WTC11 (cell line): Measurements from ENCODE around the gene ING5. TPM values are rescaled to one million over a fixed set of nuclear protein-coding genes. Genes with fewer than 3 reads are reported as not detected.

Experiments
- ATAC-seq: fragments of 200-7000 bp; cut with Tn5 transposase; 2 replicates; pipeline ENCODE4 v1.10.0; 2021; ENCODE audit warnings: mild to moderate bottlenecking, moderate library complexity
- CTCF ChIA-PET: fragments of 300-600 bp; sonication (Branson Sonifier 250); formaldehyde crosslinking; loops from one replicate; lab custom pipeline; 2021; ENCODE audit warnings: antibody characterized with exemption; lab: Charles Lee
- POLR2A ChIA-PET: fragments of 350-600 bp; sonication (Branson Sonifier 250); formaldehyde crosslinking; loops from one replicate; lab custom pipeline; 2021; ENCODE audit warnings: antibody characterized with exemption; lab: Charles Lee
- DNase-seq: peaks from one replicate; pipeline ENCODE4 v3.0.0; 2021; ENCODE audit warnings: low spot score
- H3K27ac Mint-ChIP-seq: 2 replicates; pipeline ENCODE4 v1.8.0; 2021; ENCODE audit warnings: mixed read lengths
- H3K27me3 Mint-ChIP-seq: 2 replicates; pipeline ENCODE4 v1.8.0; 2021; ENCODE audit warnings: low read depth, mild to moderate bottlenecking, moderate library complexity, mixed read lengths
- H3K36me3 Mint-ChIP-seq: 2 replicates; pipeline ENCODE4 v1.8.0; 2021; ENCODE audit warnings: mixed read lengths
- H3K4me1 Mint-ChIP-seq: 2 replicates; pipeline ENCODE4 v1.8.0; 2022; ENCODE audit warnings: mixed read lengths
- H3K4me3 Mint-ChIP-seq: 2 replicates; pipeline ENCODE4 v1.8.0; 2021; ENCODE audit warnings: mild to moderate bottlenecking, moderate library complexity, mixed read lengths
- H3K9me3 Mint-ChIP-seq: 2 replicates; pipeline ENCODE4 v1.8.0; 2021; ENCODE audit warnings: mixed read lengths
- ATF3 ChIP-seq: sonication (generic); formaldehyde crosslinking; conservative IDR thresholded peaks from 2 replicates; pipeline ENCODE4 v1.8.1; 2022; ENCODE audit warnings: mild to moderate bottlenecking, missing genetic modification reagents
- CREB1 ChIP-seq: sonication (generic); formaldehyde crosslinking; IDR thresholded peaks from 2 replicates; pipeline ENCODE4 v1.8.0; 2023; ENCODE audit warnings: mild to moderate bottlenecking, missing genetic modification reagents
- EMX1 ChIP-seq: fragments of 250-450 bp; sonication (Bioruptor Pico); IDR thresholded peaks from 2 replicates; pipeline ENCODE4 v1.8.0; 2021; ENCODE audit warnings: mild to moderate bottlenecking
- FOXK1 ChIP-seq: sonication (generic); formaldehyde crosslinking; IDR thresholded peaks from 2 replicates; pipeline ENCODE4 v1.8.0; 2022; ENCODE audit warnings: mild to moderate bottlenecking, moderate library complexity, missing genetic modification reagents
- HMGA2 ChIP-seq: fragments of 250-450 bp; sonication (Bioruptor Pico); IDR thresholded peaks from 2 replicates; pipeline ENCODE4 v1.4.0; 2021; ENCODE audit warnings: mild to moderate bottlenecking, moderate library complexity
- IRF2 ChIP-seq: sonication (generic); formaldehyde crosslinking; IDR thresholded peaks from 2 replicates; pipeline ENCODE4 v1.8.0; 2022; ENCODE audit warnings: low read depth, missing genetic modification reagents, borderline replicate concordance
- MLX ChIP-seq: sonication (generic); formaldehyde crosslinking; IDR thresholded peaks from 2 replicates; pipeline ENCODE4 v1.8.1; 2023; ENCODE audit warnings: mild to moderate bottlenecking, missing genetic modification reagents, moderate library complexity
- MYBL2 ChIP-seq: sonication (generic); formaldehyde crosslinking; IDR thresholded peaks from 2 replicates; pipeline ENCODE4 v1.8.1; 2023; ENCODE audit warnings: mild to moderate bottlenecking, moderate library complexity, missing genetic modification reagents
- NFATC4 ChIP-seq: fragments of 250-450 bp; sonication (Bioruptor Pico); IDR thresholded peaks from 2 replicates; pipeline ENCODE4 v1.9.0; 2021; ENCODE audit warnings: mild to moderate bottlenecking
- NR2C2 ChIP-seq: sonication (generic); formaldehyde crosslinking; IDR thresholded peaks from 2 replicates; pipeline ENCODE4 v1.8.0; 2022; ENCODE audit warnings: mild to moderate bottlenecking, missing genetic modification reagents
- OVOL2 ChIP-seq: fragments of 250-450 bp; sonication (Bioruptor Pico); IDR thresholded peaks from 2 replicates; pipeline ENCODE4 v1.9.0; 2021; ENCODE audit warnings: mild to moderate bottlenecking, borderline replicate concordance
- RORB ChIP-seq: fragments of 250-450 bp; sonication (Bioruptor Pico); IDR thresholded peaks from 2 replicates; pipeline ENCODE4 v1.9.0; 2021; ENCODE audit warnings: mild to moderate bottlenecking
- TP53 ChIP-seq: sonication (generic); formaldehyde crosslinking; IDR thresholded peaks from 2 replicates; pipeline ENCODE4 v1.8.1; 2023; ENCODE audit warnings: mild to moderate bottlenecking, missing genetic modification reagents
- ZBTB21 ChIP-seq: sonication (generic); formaldehyde crosslinking; IDR thresholded peaks from 2 replicates; pipeline ENCODE4 v1.8.1; 2023; ENCODE audit warnings: mild to moderate bottlenecking, missing genetic modification reagents, borderline replicate concordance
- ZNF232 ChIP-seq: sonication (generic); formaldehyde crosslinking; IDR thresholded peaks from 2 replicates; pipeline ENCODE4 v1.8.0; 2022; ENCODE audit warnings: mild to moderate bottlenecking, missing genetic modification reagents
- ZNF263 ChIP-seq: sonication (generic); formaldehyde crosslinking; IDR thresholded peaks from 2 replicates; pipeline ENCODE4 v1.8.1; 2022; ENCODE audit warnings: low read depth, mild to moderate bottlenecking, moderate library complexity, missing genetic modification reagents
- ZNF281 ChIP-seq: sonication (generic); formaldehyde crosslinking; IDR thresholded peaks from 2 replicates; pipeline ENCODE4 v1.8.0; 2023; ENCODE audit warnings: mild to moderate bottlenecking, missing genetic modification reagents
- ZNF396 ChIP-seq: fragments of 250-450 bp; sonication (Bioruptor Pico); IDR thresholded peaks from 2 replicates; pipeline ENCODE4 v1.8.0; 2021; ENCODE audit warnings: mild to moderate bottlenecking, moderate library complexity, borderline replicate concordance
- ZNF416 ChIP-seq: fragments of 250-450 bp; sonication (Bioruptor Pico); IDR thresholded peaks from 2 replicates; pipeline ENCODE4 v1.9.0; 2021; ENCODE audit warnings: mild to moderate bottlenecking, inconsistent platforms
- ZNF423 ChIP-seq: fragments of 250-450 bp; sonication (Bioruptor Pico); IDR thresholded peaks from 2 replicates; pipeline ENCODE4 v2.1.2; 2022; ENCODE audit warnings: mild to moderate bottlenecking, moderate library complexity
- ZNF671 ChIP-seq: fragments of 250-450 bp; sonication (Bioruptor Pico); IDR thresholded peaks from 2 replicates; pipeline ENCODE4 v1.8.0; 2021; ENCODE audit warnings: mild to moderate bottlenecking
- total RNA-seq: library from RNA; stranded (reverse); gene quantifications from 3 replicates; pipeline ENCODE4 v1.2.3, GENCODE V29; 2021
- TF ChIP-seq, protein P1 (sequence below): sonication (generic); formaldehyde crosslinking; conservative IDR thresholded peaks from 2 replicates; pipeline ENCODE4 v1.8.1; 2023; ENCODE audit warnings: mild to moderate bottlenecking, low read depth, missing genetic modification reagents, moderate library complexity
- TF ChIP-seq, protein P2 (sequence below): sonication (generic); formaldehyde crosslinking; IDR thresholded peaks from 2 replicates; pipeline ENCODE4 v1.8.1; 2022; ENCODE audit warnings: low read depth, missing genetic modification reagents, borderline replicate concordance
- TF ChIP-seq, protein P3 (sequence below): fragments of 250-450 bp; sonication (Bioruptor Pico); conservative IDR thresholded peaks from 2 replicates; pipeline ENCODE4 v1.9.0; 2021; ENCODE audit warnings: mild to moderate bottlenecking
- TF ChIP-seq, protein P4 (sequence below): sonication (generic); formaldehyde crosslinking; IDR thresholded peaks from 2 replicates; pipeline ENCODE4 v1.8.1; 2022; ENCODE audit warnings: mild to moderate bottlenecking, moderate library complexity, missing genetic modification reagents

Gene ING5
- total RNA-seq, 1 experiment from 2014 or later, result 43.1 TPM

GRCh38 chr2:241745276-241745675 lies 43.4 kb downstream of the ING5 start:
- H3K4me1 Mint-ChIP-seq, result no peaks in the 10 kb centered on the region
- ATAC-seq (no peak), DNase-seq (no peak)
- peaks cover 16% of the 10 kb centered on the region for H3K36me3 Mint-ChIP-seq
- H3K27me3 Mint-ChIP-seq, result no peaks in the 10 kb centered on the region
- TF ChIP-seq NFATC4 (no peak), ZNF281 (no peak), CREB1 (CRISPR knock-in tag) (no peak), IRF2 (CRISPR knock-in tag) (no peak), NR2C2 (CRISPR knock-in tag) (no peak), HMGA2 (CRISPR knock-in tag) (no peak), EMX1 (CRISPR knock-in tag) (no peak), ZNF396 (CRISPR knock-in tag) (no peak), ZNF263 (no peak)
- TF ChIP-seq, protein P1, sequence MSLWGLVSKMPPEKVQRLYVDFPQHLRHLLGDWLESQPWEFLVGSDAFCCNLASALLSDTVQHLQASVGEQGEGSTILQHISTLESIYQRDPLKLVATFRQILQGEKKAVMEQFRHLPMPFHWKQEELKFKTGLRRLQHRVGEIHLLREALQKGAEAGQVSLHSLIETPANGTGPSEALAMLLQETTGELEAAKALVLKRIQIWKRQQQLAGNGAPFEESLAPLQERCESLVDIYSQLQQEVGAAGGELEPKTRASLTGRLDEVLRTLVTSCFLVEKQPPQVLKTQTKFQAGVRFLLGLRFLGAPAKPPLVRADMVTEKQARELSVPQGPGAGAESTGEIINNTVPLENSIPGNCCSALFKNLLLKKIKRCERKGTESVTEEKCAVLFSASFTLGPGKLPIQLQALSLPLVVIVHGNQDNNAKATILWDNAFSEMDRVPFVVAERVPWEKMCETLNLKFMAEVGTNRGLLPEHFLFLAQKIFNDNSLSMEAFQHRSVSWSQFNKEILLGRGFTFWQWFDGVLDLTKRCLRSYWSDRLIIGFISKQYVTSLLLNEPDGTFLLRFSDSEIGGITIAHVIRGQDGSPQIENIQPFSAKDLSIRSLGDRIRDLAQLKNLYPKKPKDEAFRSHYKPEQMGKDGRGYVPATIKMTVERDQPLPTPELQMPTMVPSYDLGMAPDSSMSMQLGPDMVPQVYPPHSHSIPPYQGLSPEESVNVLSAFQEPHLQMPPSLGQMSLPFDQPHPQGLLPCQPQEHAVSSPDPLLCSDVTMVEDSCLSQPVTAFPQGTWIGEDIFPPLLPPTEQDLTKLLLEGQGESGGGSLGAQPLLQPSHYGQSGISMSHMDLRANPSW (CRISPR knock-in tag), result no peak
- peaks cover 5% of the 10 kb centered on the region; the same call in 1 of the 2 replicates for H3K9me3 Mint-ChIP-seq
- CTCF ChIA-PET, result no interaction called here
- H3K4me3 Mint-ChIP-seq, result no peak overlapping the region
- POLR2A ChIA-PET, result no interaction called here
- H3K27ac Mint-ChIP-seq, result no peak overlapping the region

DNA sequence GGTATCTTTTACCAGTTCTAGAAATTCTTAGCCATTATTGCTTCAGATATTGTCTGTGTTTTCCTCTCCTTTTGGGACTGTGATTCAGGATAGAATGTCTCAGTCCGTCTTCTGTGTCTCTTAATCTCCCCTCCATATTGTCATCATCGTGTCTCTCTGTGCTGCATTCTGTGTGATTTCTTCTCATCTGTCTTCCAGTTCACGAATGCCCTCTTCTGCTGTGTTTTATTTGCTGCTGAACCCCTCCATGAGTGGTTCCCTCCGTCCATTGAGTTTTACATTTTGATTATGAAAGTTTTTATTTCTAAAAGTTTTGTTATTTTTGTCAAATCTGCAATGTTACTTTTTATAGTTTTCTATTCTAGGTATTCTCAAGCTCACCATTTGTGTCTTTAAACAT lies 44.2 kb downstream of the ING5 start:
- ChIA-PET POLR2A (no interaction called here), CTCF (no interaction called here)
- Mint-ChIP-seq H3K9me3 (peaks cover 5% of the 10 kb centered on the region; the same call in 1 of the 2 replicates), H3K4me3 (no peak overlapping the region), H3K27ac (no peak overlapping the region), H3K4me1 (no peaks in the 10 kb centered on the region), H3K27me3 (no peaks in the 10 kb centered on the region), H3K36me3 (peaks cover 17% of the 10 kb centered on the region)
- ATAC-seq, result no peak
- DNase-seq, result no peak
- TF ChIP-seq OVOL2 (no peak), RORB (CRISPR knock-in tag) (no peak), ZNF671 (CRISPR knock-in tag) (no peak), ZNF423 (no peak), MLX (CRISPR knock-in tag) (no peak), FOXK1 (no peak), ZNF416 (no peak), MYBL2 (CRISPR knock-in tag) (no peak), ZBTB21 (CRISPR knock-in tag) (no peak), TP53 (CRISPR knock-in tag) (no peak), ZNF232 (no peak), ATF3 (CRISPR knock-in tag) (no peak)
- TF ChIP-seq, protein P2, sequence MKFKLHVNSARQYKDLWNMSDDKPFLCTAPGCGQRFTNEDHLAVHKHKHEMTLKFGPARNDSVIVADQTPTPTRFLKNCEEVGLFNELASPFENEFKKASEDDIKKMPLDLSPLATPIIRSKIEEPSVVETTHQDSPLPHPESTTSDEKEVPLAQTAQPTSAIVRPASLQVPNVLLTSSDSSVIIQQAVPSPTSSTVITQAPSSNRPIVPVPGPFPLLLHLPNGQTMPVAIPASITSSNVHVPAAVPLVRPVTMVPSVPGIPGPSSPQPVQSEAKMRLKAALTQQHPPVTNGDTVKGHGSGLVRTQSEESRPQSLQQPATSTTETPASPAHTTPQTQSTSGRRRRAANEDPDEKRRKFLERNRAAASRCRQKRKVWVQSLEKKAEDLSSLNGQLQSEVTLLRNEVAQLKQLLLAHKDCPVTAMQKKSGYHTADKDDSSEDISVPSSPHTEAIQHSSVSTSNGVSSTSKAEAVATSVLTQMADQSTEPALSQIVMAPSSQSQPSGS, result no peak
- TF ChIP-seq, protein P3, sequence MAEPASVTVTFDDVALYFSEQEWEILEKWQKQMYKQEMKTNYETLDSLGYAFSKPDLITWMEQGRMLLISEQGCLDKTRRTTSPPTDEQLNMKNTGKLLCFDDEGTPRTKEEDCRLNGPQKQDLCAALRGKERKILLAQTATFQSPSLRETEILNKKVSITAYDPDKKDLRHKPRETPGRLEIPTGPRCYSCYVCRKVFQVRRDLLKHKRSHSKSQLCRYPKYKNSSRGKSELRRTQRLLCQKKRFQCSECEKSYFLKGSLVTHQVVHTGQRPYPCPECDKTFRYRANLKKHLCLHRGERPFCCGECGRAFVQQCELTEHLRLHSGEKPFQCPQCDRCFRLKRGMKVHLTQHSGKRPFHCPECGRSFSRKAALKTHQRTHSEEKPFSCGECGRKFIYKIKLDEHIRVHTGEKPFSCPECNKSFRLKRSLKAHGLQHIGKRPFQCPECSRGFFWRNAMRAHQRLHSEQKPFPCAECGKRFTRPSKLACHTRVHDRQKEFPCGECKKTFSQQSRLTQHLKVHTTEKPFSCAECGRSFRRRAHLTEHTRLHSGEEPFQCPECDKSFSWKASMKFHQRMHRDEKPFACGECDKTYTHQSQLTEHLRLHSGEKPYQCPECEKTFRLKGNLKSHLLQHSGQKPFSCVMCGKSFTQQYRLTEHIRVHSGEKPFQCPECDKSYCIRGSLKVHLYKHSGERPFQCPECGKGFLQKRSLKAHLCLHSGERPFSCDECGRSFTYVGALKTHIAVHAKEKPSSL (CRISPR knock-in tag), result no peak
- TF ChIP-seq, protein P4, sequence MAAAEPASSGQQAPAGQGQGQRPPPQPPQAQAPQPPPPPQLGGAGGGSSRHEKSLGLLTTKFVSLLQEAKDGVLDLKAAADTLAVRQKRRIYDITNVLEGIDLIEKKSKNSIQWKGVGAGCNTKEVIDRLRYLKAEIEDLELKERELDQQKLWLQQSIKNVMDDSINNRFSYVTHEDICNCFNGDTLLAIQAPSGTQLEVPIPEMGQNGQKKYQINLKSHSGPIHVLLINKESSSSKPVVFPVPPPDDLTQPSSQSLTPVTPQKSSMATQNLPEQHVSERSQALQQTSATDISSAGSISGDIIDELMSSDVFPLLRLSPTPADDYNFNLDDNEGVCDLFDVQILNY, result no peak
